CD4-positive, alpha-beta T cell (primary cell): ENCODE data around the gene FNDC3B. TPM values are rescaled to one million over a fixed set of nuclear protein-coding genes. Genes with fewer than 3 reads are reported as not detected.

Experiments
- ATAC-seq: fragments of 200-7000 bp; cut with Tn5 transposase; one replicate; pipeline ENCODE4 v1.10.0; 2022; ENCODE audit warnings: mild to moderate bottlenecking; ENCODE audit not compliant: poor library complexity
- CTCF ChIA-PET: fragments of 350-600 bp; sonication (Branson Sonifier 250); formaldehyde crosslinking; loops from one replicate; lab custom pipeline; 2021; ENCODE audit warnings: antibody characterized with exemption, inconsistent platforms; lab: Charles Lee
- POLR2A ChIA-PET: fragments of 350-600 bp; sonication (Branson Sonifier 250); formaldehyde crosslinking; loops from one replicate; lab custom pipeline; 2021; ENCODE audit warnings: antibody characterized with exemption, inconsistent platforms; lab: Charles Lee
- DNase-seq, 14 experiments: peaks; one replicate each; pipeline ENCODE4 v3.0.0-alpha.2; 2013 to 2020; ENCODE audit warnings: mixed read lengths in 2 of 14
- H3K27ac ChIP-seq, 2 donors: one replicate each; pipeline versions ENCODE4 v1.5.1 to v1.7.0; 2013; ENCODE audit warnings: low read length in 2 of 2, low read depth in 1 of 2, mild to moderate bottlenecking in 1 of 2
- H3K27me3 ChIP-seq, 2 experiments: 1 replicate in 1 of 2; 2 replicates in 1 of 2; pipeline versions ENCODE4 v1.6.1 to v1.7.0; 2013; ENCODE audit warnings: low read length in 2 of 2, control low read depth in 1 of 2, mild to moderate bottlenecking in 1 of 2, moderate library complexity in 1 of 2; ENCODE audit not compliant: insufficient read depth in 2 of 2, control insufficient read depth in 1 of 2
- H3K36me3 ChIP-seq: one replicate; pipeline ENCODE4 v1.6.1; 2013; ENCODE audit warnings: low read length, control low read depth; ENCODE audit not compliant: insufficient read depth
- H3K4me1 ChIP-seq: one replicate; pipeline ENCODE4 v1.6.1; 2013; ENCODE audit warnings: low read length, control low read depth; ENCODE audit not compliant: insufficient read depth
- H3K4me3 ChIP-seq: one replicate; pipeline ENCODE4 v1.5.1; 2013; ENCODE audit warnings: mild to moderate bottlenecking, low read length, moderate library complexity
- H3K9me3 ChIP-seq, 2 experiments: 1 replicate in 1 of 2; 2 replicates in 1 of 2; pipeline versions ENCODE4 v1.6.1 to v1.7.0; 2013; ENCODE audit warnings: low read length in 2 of 2, mild to moderate bottlenecking in 2 of 2, control low read depth in 1 of 2, moderate library complexity in 1 of 2; ENCODE audit not compliant: control insufficient read depth in 1 of 2, insufficient read depth in 1 of 2
- H3K27ac Mint-ChIP-seq: one replicate; pipeline ENCODE4 v1.8.0; 2020; ENCODE audit warnings: mixed read lengths
- H3K27me3 Mint-ChIP-seq: one replicate; pipeline ENCODE4 v1.8.0; 2021; ENCODE audit warnings: mixed read lengths
- H3K36me3 Mint-ChIP-seq: one replicate; pipeline ENCODE4 v1.8.0; 2021; ENCODE audit warnings: low read depth, mixed read lengths
- H3K4me1 Mint-ChIP-seq: one replicate; pipeline ENCODE4 v1.8.0; 2021; ENCODE audit warnings: low read depth, mixed read lengths
- H3K4me3 Mint-ChIP-seq: one replicate; pipeline ENCODE4 v1.8.0; 2020; ENCODE audit warnings: mild to moderate bottlenecking, mixed read lengths
- H3K9me3 Mint-ChIP-seq: one replicate; pipeline ENCODE4 v1.8.0; 2020; ENCODE audit warnings: mixed read lengths
- intact Hi-C, 2 experiments: fragments of 100-400 bp; cut with DNase I in 1 of 2; cut with micrococcal nuclease in 1 of 2; formaldehyde crosslinking; loops; one replicate each; pipeline versions ENCODE4 v1.15.1 to v1.9.0; 2023 to 2025; cut with DNase I, micrococcal nuclease
- total RNA-seq, 174 experiments: library from RNA in 2 of 174; stranded (reverse) in 2 of 174; gene quantifications; one replicate each; pipeline ENCODE4 v1.2.3 and lab custom pipeline; 2021 to 2026
- TF ChIP-seq, protein P1 (sequence below): fragments of 200-600 bp; IDR thresholded peaks from one replicate; pipeline ENCODE4 v1.8.0; 2022; ENCODE audit warnings: antibody characterized with exemption, mild to moderate bottlenecking

Gene FNDC3B
- total RNA-seq, 2 experiments from 2014 or later: 26.1 to 28.7 TPM

DNA sequence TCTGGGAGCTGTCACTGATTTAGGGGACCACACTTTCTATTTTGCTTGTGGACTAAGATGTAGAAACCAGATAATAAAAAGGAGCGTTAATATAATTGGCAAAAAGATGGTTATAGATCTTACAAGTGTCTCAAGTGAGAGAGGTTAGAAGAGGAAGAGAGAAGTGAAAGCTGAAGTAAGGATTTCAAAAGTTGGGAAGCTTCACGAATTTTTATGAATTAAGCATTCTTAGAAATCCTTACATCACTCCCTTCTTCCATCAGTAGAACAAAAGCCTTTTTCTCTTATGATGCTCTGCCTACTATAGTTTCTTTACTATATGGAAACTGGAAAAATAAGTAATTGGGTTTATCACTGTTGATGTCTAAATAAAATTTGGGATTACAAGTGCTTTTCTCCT is 146.5 kb downstream of the FNDC3B start:
- intact Hi-C loops: no loop called here
- no peak overlapping the region for H3K4me3 ChIP-seq
- TF ChIP-seq, protein P1, sequence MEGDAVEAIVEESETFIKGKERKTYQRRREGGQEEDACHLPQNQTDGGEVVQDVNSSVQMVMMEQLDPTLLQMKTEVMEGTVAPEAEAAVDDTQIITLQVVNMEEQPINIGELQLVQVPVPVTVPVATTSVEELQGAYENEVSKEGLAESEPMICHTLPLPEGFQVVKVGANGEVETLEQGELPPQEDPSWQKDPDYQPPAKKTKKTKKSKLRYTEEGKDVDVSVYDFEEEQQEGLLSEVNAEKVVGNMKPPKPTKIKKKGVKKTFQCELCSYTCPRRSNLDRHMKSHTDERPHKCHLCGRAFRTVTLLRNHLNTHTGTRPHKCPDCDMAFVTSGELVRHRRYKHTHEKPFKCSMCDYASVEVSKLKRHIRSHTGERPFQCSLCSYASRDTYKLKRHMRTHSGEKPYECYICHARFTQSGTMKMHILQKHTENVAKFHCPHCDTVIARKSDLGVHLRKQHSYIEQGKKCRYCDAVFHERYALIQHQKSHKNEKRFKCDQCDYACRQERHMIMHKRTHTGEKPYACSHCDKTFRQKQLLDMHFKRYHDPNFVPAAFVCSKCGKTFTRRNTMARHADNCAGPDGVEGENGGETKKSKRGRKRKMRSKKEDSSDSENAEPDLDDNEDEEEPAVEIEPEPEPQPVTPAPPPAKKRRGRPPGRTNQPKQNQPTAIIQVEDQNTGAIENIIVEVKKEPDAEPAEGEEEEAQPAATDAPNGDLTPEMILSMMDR: no peak
- ChIA-PET CTCF (no interaction called here), POLR2A (no interaction called here)
- H3K27ac ChIP-seq: no peak overlapping the region
- no peaks in the 10 kb centered on the region for H3K27me3 ChIP-seq
- no peaks in the 10 kb centered on the region for H3K36me3 ChIP-seq
- Mint-ChIP-seq H3K36me3 (no peaks in the 10 kb centered on the region), H3K27ac (no peak overlapping the region), H3K9me3 (no peaks in the 10 kb centered on the region), H3K4me3 (no peak overlapping the region), H3K27me3 (no peaks in the 10 kb centered on the region), H3K4me1 (peaks cover 9% of the 10 kb centered on the region)
- H3K4me1 ChIP-seq: no peaks in the 10 kb centered on the region
- ATAC-seq (no peak), DNase-seq (no peak)
- H3K9me3 ChIP-seq: peaks cover 0 to 2% of the 10 kb centered on the region in 2 experiments

DNA sequence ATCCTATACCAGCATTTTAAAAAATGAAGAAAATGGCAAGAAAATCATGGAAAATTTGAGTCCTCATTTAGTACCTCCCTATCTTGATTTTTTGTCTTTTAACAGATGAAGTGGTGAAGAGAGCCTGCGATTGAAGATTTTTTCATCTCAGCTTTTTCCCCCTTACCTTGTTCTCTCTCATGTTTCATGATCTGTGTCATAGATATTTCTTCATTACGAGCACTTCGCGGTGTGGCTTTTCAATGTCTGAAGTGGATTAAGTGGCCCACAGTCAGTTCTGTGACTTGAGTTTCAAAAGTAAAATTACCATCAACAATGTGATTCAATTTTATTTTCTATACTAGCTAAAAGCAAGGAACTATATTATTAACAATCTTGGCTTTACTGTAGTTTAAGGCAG is 147.2 kb downstream of the FNDC3B start:
- intact Hi-C loops: no loop called here
- Histone ChIP-seq H3K9me3 (no peaks in the 10 kb centered on the region), H3K4me1 (no peaks in the 10 kb centered on the region), H3K27me3 (no peaks in the 10 kb centered on the region), H3K27ac (no peak overlapping the region), H3K36me3 (no peaks in the 10 kb centered on the region), H3K4me3 (no peak overlapping the region)
- CTCF ChIA-PET: no interaction called here
- H3K27ac Mint-ChIP-seq: no peak overlapping the region
- no peak for DNase-seq
- no peak overlapping the region for H3K4me3 Mint-ChIP-seq
- no peak for ATAC-seq
- POLR2A ChIA-PET: no interaction called here
- TF ChIP-seq, protein P1: no peak
- no peaks in the 10 kb centered on the region for H3K36me3 Mint-ChIP-seq
- no peaks in the 10 kb centered on the region for H3K27me3 Mint-ChIP-seq
- H3K9me3 Mint-ChIP-seq: no peaks in the 10 kb centered on the region
- peaks cover 9% of the 10 kb centered on the region for H3K4me1 Mint-ChIP-seq

DNA sequence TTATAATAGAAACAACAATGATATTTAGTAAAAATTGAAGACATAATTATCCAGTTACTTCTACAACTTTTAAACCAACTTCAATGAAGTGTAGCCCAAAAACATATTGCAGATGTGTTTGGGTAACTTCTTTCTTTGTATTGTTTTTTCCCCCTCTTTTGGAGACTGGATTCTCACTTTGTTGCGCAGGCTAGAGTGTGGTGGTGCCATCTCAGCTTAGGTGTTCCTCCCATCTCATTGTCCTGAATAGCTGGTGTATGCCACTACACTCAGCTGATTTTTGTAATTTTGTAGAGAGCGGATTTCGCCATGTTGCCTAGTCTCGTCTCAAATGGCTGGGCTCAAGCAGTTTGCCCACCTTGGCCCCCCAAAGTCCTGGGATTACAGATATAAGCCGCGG is 148.1 kb downstream of the FNDC3B start:
- no peaks in the 10 kb centered on the region for H3K9me3 Mint-ChIP-seq

More for the DNA sequence above, 148.1 kb downstream of the FNDC3B start:
- no peak overlapping the region for H3K27ac ChIP-seq
- intact Hi-C loops: no loop called here
- POLR2A ChIA-PET: no interaction called here
- no peaks in the 10 kb centered on the region for H3K36me3 Mint-ChIP-seq
- H3K27me3 Mint-ChIP-seq: no peaks in the 10 kb centered on the region
- H3K9me3 ChIP-seq: no peaks in the 10 kb centered on the region
- H3K4me1 Mint-ChIP-seq: peaks cover 5% of the 10 kb centered on the region
- CTCF ChIA-PET: no interaction called here
- H3K4me3 Mint-ChIP-seq: no peak overlapping the region
- no peak overlapping the region for H3K4me3 ChIP-seq
- H3K27me3 ChIP-seq: no peaks in the 10 kb centered on the region
- H3K4me1 ChIP-seq: no peaks in the 10 kb centered on the region
- TF ChIP-seq, protein P1: no peak
- H3K27ac Mint-ChIP-seq: no peak overlapping the region
- DNase-seq (no peak), ATAC-seq (no peak)
- no peaks in the 10 kb centered on the region for H3K36me3 ChIP-seq
